Peyer's patch (tissue), 4 donors: ENCODE measurements around the gene MYMX.
"Not testable (repeated sequence)": the region's sequence is repeated elsewhere in the genome, so short reads cannot be mapped to it uniquely, and the experiment has no call there.

ENCODE experiments used
- POLR2A ChIP-seq, 2 donors: fragments of 450-650 bp; IDR thresholded peaks; one replicate each; pipeline ENCODE4 v1.5.1; 2017; ENCODE audit warnings: antibody characterized with exemption in 2 of 2, mild to moderate bottlenecking in 2 of 2, moderate library complexity in 2 of 2
- TF ChIP-seq, protein P1 (sequence below), 6 experiments: fragments of 450-650 bp in 4 of 6; fragments of 200-600 bp in 2 of 6; sonication (generic) in 1 of 6; IDR thresholded peaks; one replicate each; pipeline ENCODE4 v1.5.1; 2017 to 2019; ENCODE audit warnings: antibody characterized with exemption in 6 of 6, mild to moderate bottlenecking in 3 of 6, moderate library complexity in 1 of 6

DNA sequence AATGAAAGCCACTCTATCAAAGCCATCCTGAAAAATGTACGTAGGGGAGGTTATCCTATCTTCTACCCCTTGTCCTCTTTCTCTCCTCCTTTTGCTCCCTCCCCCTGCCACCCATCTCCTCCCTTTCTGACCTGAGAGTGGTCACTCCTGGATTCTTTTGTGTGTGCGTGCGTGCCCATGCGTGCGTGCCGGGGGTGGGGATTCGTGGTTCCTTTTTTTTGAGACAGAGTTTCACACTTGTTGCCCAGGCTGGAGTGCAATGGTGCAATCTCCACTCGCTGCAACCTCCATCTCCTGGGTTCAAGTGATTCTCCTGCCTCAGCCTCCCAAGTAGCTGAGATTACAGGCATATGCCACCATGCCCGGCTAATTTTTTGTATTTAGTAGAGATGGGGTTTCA lies 14.7 kb downstream of the MYMX start:
- TF ChIP-seq, protein P1, sequence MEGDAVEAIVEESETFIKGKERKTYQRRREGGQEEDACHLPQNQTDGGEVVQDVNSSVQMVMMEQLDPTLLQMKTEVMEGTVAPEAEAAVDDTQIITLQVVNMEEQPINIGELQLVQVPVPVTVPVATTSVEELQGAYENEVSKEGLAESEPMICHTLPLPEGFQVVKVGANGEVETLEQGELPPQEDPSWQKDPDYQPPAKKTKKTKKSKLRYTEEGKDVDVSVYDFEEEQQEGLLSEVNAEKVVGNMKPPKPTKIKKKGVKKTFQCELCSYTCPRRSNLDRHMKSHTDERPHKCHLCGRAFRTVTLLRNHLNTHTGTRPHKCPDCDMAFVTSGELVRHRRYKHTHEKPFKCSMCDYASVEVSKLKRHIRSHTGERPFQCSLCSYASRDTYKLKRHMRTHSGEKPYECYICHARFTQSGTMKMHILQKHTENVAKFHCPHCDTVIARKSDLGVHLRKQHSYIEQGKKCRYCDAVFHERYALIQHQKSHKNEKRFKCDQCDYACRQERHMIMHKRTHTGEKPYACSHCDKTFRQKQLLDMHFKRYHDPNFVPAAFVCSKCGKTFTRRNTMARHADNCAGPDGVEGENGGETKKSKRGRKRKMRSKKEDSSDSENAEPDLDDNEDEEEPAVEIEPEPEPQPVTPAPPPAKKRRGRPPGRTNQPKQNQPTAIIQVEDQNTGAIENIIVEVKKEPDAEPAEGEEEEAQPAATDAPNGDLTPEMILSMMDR (IDR thresholded peaks at IDR 0.05): not testable (repeated sequence)
- not testable (repeated sequence) for TF ChIP-seq POLR2A (IDR thresholded peaks at IDR 0.05)
